Stimulated activated CD4-positive, alpha-beta T cell treated with anti-CD3 and anti-CD28 coated beads, Interleukin-4, amount 100 ng/mL, for 48 hours (primary cell): ENCODE data around the gene HEXD.
"Not testable (repeated sequence)": the region's sequence is repeated elsewhere in the genome, so short reads cannot be mapped to it uniquely, and the experiment has no call there.

ENCODE experiments used
- DNase-seq, 2 donors: peaks; one replicate each; pipeline ENCODE4 v3.0.0-alpha.2; 2020; ENCODE audit warnings: low read depth in 2 of 2

HEXD gene

DNA sequence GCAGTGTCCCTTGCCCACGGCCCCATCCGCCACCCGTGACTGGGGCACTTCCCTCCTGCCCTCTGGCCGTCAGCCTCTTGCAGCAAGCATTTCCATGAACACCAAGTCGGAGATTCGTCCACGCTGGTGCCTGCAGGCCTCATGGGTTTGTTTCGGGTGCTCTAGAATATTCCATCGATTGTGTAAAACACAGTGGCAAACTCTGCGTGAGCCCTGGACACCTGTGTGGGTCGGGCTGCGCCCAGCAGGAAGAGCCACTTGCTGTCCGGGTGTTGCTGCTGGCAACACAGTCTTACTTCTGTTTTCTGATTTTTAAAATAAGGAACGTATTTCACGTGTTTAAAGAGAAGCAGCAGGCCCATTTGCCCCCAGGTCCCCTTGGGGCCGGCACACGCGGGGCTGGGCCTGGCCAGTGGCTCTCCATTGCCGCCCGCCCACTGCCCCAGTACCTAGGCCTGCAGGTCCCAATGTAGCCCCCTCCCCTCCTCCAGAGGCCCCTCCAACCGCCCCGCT, 22.4 kb downstream of the HEXD start:
- no peak for DNase-seq

DNA sequence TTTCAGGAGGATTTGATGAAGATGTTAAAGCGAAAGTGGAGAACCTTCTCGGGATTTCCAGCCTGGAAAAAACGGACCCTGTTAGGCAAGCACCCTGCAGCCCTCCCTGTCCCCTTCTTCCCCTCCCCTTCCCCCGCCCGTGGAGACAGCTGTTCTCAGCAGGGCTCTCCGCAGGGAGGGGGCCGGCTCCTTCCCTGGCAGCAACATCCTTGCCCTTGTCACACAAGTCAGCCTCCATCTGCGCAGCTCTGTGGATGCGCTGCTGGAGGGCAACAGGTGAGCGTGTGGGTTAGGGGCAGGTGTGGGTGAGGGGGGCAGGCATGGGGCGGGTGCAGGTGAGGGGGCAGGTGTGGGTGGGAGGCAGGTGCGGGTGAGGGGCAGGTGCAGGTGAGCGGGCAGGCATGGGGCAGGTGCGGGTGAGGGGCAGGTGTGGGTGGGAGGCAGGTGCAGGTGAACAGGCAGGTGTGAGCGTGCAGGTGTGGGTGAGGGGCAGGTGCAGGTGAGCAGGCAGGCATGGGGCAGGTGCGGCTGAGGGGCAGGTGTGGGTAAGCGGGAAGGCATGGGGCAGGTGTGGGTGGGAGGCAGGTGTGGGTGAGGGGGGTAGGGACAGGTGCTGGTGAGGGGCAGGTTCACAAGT, 23.0 kb downstream of the HEXD start:
- DNase-seq = no peak

DNA sequence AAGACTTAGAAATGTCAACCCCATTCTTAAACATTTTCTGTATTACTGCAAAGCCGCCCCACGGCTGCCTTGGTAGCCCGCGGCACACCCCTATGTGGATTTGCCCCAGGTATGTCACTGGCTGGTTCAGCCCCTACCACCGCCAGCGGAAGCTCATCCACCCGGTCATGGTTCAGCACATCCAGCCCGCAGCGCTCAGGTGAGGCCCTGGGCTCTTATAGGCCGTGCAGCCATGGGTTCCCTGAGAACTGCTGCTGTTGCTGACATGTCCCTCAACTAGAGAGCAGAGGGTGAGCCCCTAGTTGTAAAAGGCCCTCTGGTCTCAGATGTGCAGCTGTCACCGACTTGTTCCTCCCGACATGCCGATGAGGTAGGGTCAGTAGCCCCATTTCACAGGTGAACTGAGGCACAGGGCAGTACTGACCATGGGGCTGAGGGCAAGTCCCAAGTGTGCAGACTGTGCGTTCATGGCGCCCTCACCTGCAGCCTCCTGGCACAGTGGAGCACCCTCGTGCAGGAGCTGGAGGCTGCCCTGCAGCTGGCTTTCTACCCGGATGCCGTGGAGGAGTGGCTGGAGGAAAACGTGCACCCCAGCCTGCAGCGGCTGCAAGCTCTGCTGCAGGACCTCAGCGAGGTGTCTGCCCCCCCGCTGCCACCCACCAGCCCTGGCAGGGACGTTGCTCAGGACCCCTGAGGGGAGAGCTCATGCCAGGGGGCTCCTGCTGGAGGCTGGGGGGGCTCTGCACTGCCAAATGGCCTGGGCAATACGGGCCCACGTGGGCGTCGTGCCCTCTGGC, 23.7 kb downstream of the HEXD start:
- DNase-seq = no peak

DNA sequence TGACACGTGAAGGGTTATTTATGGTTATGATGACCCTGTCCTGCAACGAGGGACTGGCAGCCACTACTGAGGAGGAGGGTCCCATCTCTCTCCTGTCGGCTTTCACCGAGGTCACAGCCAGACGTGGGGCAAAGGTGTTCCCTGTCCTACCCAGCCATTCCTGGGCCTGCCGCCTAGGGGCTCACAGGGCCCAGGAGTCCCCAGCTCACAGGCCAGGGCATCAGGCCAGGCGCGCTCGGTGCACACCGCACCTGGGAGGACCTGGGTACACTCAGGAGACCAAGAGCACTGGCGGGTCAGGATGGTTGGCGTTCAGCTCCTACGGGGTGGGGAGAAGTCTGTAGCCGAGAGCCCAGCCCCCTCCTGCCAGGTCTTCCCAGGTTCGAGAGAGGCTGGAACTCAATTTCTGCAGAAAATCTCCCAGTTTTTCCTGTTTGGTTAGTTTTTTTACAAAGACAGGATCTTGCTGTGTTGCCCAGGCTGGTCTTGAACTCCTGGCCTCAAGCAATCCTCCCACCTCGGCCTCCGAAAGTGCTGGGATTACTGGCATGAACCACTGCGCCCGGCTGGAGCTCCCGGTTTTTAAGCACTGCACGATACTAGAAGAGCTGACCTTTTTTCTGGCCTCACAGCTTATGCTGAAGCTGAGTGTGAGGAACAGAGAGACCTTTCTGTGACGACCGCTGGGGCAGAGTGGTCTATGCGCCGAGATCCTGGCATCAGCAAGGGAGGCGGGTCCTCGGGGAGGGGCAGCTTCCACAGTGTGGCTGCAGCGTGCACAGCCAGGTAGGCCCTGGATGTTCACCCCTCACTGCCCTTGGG, 24.7 kb downstream of the HEXD start:
- DNase-seq = no peak

DNA sequence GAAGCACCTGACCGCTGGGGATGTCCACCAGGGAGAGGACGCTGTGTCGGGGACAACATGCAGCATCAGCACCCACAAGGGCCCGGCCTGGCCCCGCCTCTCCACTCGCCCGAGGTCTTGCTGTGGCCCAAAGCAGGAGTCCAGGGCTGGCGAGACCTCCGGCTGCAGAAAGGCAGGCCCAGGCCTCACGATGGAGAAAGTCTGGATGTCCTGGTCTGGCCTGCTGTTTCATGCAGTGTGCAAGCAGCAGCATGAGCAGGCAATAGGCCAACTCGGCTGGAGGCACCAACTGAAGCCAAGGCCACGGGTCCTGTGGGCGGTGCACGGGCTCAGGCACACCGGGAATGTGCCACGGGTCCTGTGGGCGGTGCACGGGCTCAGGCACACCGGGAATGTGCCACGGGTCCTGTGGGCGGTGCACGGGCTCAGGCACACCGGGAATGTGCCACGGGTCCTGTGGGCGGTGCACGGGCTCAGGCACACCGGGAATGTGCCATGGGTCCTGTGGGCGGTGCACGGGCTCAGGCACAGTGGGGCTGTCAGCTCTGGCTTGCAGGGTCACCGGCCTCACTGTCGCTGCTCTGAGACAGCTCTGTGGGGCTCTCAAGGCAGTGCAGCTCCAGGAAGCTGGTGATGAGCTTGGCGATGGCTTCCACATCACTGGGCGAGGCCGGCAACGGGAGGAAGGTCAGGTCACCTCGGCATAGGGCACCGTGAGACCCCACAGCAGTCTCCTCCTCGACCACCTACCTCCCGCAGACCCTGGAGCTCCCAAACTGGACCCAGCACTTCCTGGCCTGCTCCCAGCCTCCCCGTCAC, 25.5 kb downstream of the HEXD start:
- DNase-seq = no peak

DNA sequence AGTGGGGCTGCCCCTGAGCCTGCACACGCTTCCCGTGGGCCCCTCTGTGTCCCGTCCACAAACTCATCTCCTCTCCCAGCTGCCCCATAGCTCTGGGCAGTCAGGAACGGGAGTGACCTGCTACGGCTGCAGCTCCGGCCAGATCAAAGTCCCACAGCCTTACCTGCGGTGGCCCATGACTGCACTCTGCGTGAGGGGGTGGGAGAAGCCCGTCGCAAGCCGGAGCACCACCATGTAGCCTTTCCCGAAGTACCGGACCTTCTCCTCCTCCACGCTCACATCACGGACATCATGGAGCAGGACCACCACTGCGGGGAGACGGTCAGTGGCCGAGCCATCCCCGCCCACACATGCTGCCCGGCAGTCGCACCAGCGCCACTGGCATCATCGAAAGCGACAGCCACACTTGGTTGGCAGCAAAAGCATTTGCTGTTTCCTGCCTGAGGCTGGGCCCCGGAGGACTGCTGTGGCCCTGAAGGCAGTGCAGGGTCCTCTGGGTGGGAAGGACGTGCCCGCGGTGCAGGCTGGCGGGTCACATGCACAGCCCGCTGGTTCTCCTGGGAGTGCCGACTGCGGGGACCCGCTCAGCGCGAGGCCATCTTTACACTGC, 26.2 kb downstream of the HEXD start:
- no peak for DNase-seq

DNA sequence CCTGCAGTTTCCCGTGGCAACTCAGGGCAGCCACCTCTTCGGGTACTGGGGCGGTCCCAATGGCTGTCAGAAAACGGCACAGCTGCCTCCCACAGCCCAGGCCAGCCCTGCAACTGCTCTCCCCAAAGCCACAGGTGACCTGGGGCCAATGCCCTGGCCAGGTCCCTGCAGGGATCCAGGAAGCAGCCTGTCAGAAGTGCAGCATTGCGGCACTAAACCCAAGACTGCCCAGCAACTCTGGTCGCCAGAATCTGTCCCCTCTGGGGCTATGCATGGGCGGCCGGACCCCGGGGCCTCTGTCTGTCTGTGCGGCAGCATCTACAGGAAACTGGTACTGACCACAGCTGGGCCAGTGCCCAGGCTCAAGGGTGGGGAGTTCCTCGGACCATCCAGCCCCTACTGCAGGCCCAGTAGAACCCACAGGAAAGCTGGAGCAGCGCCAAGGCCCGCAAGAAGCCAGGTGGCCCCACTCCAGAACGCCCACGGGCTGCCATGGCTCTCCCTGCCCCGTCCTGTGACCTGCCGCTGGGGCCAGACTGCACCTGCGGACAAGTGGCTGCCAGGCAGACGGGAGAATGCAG, 26.9 kb downstream of the HEXD start:
- DNase-seq = no peak

DNA sequence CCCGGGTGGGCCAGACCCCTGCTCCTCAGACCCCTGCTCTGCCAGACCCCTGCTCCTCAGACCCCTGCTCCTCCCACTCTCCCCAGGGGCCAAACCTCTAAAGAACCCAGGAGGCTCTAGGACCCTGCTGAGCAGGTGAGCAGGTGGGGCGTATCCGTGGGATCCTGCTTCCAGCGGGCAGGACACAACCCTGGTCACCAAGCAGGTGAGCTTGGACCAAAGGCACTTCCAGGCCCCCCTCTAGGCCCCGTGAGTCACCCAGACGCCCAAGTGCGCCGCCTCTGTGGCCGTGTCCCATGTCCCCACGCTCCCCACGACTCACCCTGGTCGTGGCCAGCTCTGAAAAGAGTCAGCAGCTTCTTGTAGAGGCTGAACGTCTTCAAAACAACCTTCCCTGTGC, 27.4 kb downstream of the HEXD start:
- no peak for DNase-seq

DNA sequence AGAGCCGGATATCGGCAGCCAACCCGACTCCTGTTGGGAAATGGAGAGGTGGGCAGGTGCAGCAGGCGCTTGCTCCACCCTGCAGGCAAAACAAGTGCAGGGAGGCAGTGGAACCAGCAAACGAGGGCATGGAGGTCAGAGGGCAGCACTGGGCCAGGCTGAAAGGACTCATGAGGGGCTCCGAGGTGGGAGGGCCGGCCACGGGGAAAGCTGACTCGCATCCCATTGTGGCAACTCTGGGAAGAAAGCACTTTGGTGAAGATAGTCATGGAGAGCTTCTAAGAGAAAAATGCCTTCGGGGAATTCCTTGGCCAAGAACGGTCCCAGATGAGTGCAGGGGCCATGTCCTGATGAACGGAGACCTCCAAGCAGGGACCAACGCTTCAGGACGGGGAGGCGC, 28.0 kb downstream of the HEXD start:
- DNase-seq = no peak

DNA sequence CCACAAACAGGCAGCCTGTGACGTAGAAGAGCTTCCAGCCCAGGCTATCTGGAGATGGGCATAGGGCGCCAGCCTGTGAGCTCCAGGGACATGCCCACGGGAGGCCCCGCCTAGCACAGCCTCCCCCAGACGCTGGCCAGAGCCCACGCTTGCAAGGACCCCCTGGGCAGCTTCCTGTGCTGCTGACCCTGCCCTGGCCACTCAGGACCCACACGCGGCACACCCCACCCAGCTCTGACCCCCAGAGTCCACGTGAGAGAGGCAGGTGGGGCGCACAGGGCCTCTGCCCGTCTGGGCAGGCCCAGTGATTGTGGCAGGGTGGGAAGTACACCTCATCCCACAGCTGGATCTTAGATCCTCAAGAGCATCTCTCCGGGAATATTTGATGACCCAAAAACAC, 28.5 kb downstream of the HEXD start:
- no peak for DNase-seq

DNA sequence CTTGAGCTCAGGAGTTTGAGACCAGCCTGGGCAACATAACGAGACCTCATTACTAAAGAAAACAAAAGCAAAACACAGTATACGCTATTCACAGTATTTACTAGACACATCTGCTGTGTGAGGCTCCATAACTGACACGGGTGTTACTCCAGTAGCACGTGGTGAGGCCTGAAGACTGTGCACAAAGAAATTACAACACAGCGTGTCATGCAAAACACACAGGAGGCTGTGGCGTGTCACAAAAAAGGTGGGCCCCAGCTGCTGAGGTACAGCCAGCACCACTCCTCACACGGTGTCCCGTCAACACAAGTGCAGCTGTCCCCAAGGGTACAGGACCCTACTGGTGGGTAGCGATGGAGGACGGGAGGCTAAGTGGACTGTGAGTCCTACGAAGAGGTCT, 29.7 kb downstream of the HEXD start:
- no peak for DNase-seq

DNA sequence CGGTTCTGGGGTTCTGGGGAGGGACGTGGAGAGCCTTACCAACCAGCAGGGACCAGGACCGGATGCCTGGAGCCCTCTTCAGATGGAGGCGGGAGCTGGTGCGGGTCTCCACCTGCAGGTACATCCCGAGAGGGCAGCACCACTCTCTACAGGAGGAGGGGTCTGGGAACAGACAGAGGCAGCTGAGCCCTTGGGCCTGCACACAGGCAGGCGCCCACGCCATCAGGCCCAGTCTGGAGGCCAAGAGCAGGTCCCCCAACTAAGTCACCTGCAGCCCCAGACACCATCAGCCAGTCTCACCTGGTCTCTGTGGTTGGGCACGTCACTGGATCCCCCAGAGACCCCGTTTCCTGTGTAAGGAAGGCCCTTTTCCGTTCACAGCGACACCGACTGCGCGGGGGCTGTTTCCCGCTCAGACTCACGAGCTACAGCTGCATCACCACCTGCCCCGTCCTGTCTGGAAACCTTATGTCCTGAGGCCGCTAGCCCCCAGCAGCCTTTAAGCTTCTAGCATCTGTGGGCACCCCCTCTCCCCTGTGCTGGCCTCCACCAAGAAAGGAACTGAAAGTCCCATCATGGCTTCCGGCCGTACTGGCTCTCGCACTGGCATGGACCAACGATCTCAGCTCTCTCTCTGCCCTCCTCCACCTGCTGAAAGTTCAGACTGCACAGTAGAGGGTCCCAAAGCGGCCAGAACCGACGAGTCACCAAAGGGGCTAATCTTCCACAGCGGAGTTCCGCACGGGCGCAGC, 31.2 kb downstream of the HEXD start:
- DNase-seq = peak; percentile 44 to 55

DNA sequence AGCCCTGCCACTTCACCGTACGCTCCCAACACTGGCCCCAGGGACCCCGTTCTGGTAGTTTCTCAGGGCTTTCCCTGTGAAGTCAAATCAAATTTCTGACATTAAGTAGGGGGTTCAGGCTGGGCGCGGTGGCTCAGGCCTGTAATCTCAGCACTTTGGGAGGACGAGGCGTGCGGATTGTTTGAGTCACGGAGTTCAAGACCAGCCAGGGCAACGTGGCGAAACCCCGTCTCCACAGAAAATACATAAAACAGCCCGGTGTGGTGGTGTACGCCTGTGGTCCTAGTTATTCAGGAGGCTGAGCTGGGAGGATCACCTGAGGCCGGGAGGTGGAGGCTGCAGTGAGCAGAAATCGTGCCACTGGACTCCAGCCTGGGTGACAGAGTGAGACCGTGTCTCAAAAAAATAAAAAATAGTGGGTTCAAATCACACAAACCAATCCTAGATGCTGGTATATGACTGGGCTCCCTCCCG, 31.8 kb downstream of the HEXD start:
- DNase-seq = peak; percentile 33 to 34

DNA sequence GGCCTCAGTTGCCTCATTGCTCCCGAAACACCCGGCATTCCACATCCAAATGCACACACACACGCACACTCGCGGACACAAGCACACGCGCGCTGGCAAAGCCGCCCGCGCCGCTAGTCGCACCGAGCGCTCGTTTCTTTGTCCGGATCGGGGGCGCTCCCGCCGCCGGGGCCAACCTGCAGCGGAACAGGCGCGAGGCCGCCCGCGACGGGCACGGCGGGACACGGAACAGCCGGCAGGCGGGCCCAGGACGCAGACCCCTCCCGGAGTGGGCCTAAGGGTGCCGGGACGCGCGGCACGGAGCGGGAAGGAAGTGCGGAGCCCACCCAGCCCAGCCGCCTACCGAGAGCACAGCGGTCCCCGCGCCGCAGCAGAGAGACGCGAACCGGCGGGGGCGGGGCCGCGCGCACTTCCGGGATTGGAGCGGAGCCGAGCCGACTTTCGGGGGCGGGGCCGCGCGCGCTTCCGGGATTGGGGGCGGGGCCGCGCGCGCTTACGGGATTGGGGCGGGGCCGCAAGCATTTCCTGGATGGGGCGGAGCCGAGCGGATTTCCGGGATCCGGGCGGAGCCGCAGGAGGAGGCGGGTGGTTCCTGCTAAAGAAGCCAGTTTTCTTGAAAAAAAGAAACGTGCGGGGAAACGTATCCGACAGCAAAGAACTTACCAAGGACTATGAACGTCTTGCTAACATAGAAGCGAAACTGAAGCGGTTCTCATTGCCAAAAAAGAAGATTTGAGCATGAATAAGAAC, 32.4 kb downstream of the HEXD start, which contains the start of gene CYBC1:
Gene CYBC1, minus strand, starts transcription at position 396 of the 750 bp plus-strand sequence. CDS start 1,498 bp downstream, outside the sequence.
- peak; percentile 93 to 95 for DNase-seq

DNA sequence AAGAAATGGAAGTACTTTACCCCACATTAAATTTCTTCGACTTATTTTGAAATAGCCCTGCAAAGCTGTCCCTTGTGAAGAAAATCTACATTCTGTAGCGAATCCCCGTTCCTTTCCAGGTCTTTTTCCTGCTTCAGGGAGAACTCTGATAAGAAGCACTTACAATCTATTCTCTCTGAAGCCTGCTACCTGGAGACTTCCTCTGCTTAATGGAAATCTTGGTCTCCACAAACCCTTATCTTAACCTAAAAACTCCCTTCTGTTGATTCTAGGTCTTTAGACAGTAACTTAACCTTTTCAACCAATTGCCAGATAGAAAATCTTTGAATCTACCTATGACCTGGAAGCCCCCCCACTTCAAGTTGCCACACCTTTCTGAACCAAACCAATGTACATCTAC, 34.0 kb downstream of the HEXD start:
- no peak for DNase-seq

DNA sequence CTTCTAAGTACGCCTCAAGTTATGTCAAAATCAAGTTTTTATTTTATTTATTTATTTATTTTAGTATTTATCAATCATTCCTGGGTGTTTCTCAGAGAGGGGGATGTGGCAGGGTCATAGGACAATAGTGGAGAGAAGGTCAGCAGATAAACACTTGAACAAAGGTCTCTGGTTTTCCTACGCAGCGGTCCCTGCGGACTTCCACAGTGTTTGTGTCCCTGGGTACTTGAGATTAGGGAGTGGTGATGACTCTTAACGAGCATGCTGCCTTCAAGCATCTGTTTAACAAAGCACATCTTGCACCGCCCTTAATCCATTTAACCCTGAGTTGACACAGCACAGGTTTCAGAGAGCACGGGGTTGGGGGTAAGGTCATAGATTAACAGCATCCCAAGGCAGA, 35.0 kb downstream of the HEXD start:
- DNase-seq = not testable (repeated sequence)

DNA sequence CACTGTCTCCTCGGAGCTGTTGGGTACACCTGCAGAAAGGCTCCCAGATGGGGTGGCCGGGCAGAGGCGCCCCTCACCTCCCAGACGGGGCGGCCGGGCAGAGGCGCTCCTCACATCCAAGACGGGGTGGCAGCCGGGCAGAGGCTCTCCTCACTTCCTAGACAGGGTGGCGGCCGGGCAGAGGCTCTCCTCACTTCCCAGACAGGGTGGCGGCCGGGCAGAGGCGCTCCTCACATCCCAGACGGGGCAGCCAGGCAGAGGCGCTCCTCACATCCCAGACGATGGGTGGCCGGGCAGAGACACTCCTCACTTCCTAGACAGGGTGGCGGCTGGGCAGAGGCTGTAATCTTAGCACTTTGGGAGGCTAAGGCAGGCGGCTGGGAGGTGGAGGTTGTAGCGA, 35.6 kb downstream of the HEXD start:
- DNase-seq = not testable (repeated sequence)

DNA sequence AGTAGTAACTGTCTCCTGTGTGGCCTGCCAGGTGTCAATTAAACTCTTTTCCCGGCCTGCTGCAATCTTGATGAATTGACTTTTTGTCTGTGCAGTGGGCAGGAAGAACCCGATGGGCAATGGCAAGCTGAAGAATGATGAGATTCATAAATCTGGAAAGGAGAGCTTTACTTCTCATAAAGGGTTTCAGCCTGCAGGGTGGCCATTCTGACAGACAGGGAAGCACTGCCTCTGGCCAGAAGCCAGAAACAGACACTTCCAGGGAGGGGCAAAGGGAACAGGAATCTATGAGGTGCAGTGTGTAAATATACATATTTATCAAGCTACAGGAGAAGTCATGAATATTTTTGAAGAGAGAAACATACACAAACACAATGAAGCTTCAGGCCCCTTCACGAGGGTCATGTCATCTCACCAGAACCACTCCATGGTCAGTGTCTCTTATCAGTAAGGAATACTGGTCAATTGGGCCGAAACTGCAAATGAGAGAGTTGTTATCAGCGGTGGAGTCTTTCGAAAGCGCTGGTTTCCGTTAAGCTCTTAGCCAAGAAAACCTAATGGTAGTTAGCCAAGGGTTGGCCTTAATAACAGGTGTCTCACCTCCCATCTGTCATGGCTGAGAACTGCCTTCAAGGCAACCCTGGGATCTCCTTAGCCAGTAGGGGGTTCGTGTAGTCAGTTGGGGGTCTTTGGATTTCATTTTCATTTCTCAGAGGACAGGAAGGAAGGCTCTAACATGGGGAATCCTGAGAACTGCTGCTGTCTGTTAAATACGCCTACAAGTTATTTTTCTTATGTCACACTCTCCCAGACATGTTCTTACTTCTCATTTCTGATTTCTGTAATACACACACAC, 39.2 kb downstream of the HEXD start:
- no peak for DNase-seq
